ENCODE measurements around the gene CHMP4B.

The CHMP4B gene

GRCh38 chr20:33822423-33822822 is 11.3 kb downstream of the CHMP4B start:
- DNase-seq, result no peak

GRCh38 chr20:33822991-33823390 is 11.8 kb downstream of the CHMP4B start:
- DNase-seq, result no peak

GRCh38 chr20:33824852-33825251 is 13.7 kb downstream of the CHMP4B start:
- no peak for DNase-seq

GRCh38 chr20:33825340-33826269 is 14.5 kb downstream of the CHMP4B start:
- no peak for DNase-seq

GRCh38 chr20:33826270-33826897 is 15.2 kb downstream of the CHMP4B start:
- no peak for DNase-seq

- DNase-seq, result no peak
Observed at GRCh38 chr20:33827109-33827508, 16.0 kb downstream of the CHMP4B start.

GRCh38 chr20:33827634-33828325 is 16.6 kb downstream of the CHMP4B start:
- no peak for DNase-seq

- DNase-seq, result no peak
Observed at GRCh38 chr20:33828326-33828844, 17.2 kb downstream of the CHMP4B start.

- DNase-seq, result no peak
Observed at GRCh38 chr20:33828967-33829560, 17.9 kb downstream of the CHMP4B start.

GRCh38 chr20:33829636-33830035 is 18.5 kb downstream of the CHMP4B start:
- no peak for DNase-seq

- no peak for DNase-seq
Observed at GRCh38 chr20:33830371-33830770, 19.2 kb downstream of the CHMP4B start.

GRCh38 chr20:33832103-33832804 is 21.1 kb downstream of the CHMP4B start:
- DNase-seq, result no peak

GRCh38 chr20:33833333-33833732 is 22.2 kb downstream of the CHMP4B start:
- no peak for DNase-seq

- no peak for DNase-seq
Observed at GRCh38 chr20:33835615-33836172, 24.5 kb downstream of the CHMP4B start.

- no peak for DNase-seq
Observed at GRCh38 chr20:33836277-33836676, 25.1 kb downstream of the CHMP4B start.

- no peak for DNase-seq
Observed at GRCh38 chr20:33837096-33837830, 26.1 kb downstream of the CHMP4B start.

GRCh38 chr20:33838035-33838864 is 27.1 kb downstream of the CHMP4B start:
- no peak for DNase-seq

- DNase-seq, result no peak
Observed at GRCh38 chr20:33839591-33839990, 28.4 kb downstream of the CHMP4B start.

GRCh38 chr20:33840160-33840559 is 29.0 kb downstream of the CHMP4B start:
- no peak for DNase-seq

- no peak for DNase-seq
Observed at GRCh38 chr20:33840759-33841435, 29.7 kb downstream of the CHMP4B start.

Measured in SIG-M5 (cell line).